Mononuclear cell (primary cell): ENCODE data around the gene SPATA2L. TPM values are rescaled to one million over a fixed set of nuclear protein-coding genes. Genes with fewer than 3 reads are reported as not detected.

Experiments
- H3K27me3 ChIP-seq: 2 replicates; pipeline ENCODE4 v1.6.0; 2011; ENCODE audit warnings: low read length, control low read depth; ENCODE audit not compliant: insufficient read depth
- H3K4me1 ChIP-seq: 2 replicates; pipeline ENCODE4 v1.5.1; 2011; ENCODE audit warnings: mild to moderate bottlenecking, low read length, control low read depth; ENCODE audit not compliant: insufficient read depth
- H3K4me3 ChIP-seq: 2 replicates; pipeline ENCODE4 v1.5.1; 2011; ENCODE audit warnings: mild to moderate bottlenecking, low read length, moderate library complexity
- H3K9me3 ChIP-seq: 2 replicates; pipeline ENCODE4 v1.5.1; 2011; ENCODE audit warnings: low read depth, mild to moderate bottlenecking, control low read depth, low read length
- total RNA-seq: library from RNA; depleted of rRNA; stranded (reverse); fragments of >200 nt; gene quantifications from one replicate; pipeline ENCODE4 v1.2.3, GENCODE V29; 2012

Gene SPATA2L
- 10.6 TPM for total RNA-seq

- H3K27me3 ChIP-seq, result no peaks in the 10 kb centered on the region
- H3K4me3 ChIP-seq, result peak within 1 kb of the TSS; percentile 52
- H3K9me3 ChIP-seq, result no peaks in the 10 kb centered on the region
- peaks cover 38% of the 10 kb centered on the region for H3K4me1 ChIP-seq
Observed at GRCh38 chr16:89701425-89702406, at the start of gene SPATA2L. Gene SPATA2L (minus strand): TSS chr16:89701705. CDS start chr16:89701232, 473 bp downstream.

- peaks cover 13% of the 10 kb centered on the region for H3K4me1 ChIP-seq
- H3K4me3 ChIP-seq, result no peak overlapping the region
- H3K27me3 ChIP-seq, result no peaks in the 10 kb centered on the region
- no peaks in the 10 kb centered on the region for H3K9me3 ChIP-seq
Observed at GRCh38 chr16:89749637-89750036, 48.1 kb upstream of the SPATA2L start.

- H3K4me3 ChIP-seq, result no peak overlapping the region
- H3K9me3 ChIP-seq, result no peaks in the 10 kb centered on the region
- H3K4me1 ChIP-seq, result peaks cover 13% of the 10 kb centered on the region
- no peaks in the 10 kb centered on the region for H3K27me3 ChIP-seq
Observed at GRCh38 chr16:89748921-89749320, 47.4 kb upstream of the SPATA2L start.

DNA sequence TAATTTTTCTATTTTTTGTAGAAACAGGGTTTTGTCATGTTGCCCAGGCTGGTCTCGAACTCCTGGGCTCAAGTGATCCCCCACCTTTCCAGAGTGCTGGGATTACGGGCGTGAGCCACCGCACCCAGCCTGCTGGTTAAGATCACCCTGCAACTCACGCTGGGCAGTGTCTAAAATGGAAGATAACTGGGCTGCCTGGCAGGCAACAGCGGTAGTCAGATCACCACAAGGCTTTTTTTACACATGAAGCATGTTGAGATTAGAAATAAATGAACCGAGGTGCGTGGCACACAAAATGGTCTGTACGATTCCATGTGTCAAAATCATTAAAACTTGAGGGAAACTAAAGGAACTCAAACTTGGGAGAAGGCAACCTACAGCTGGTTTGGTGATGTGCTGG, 46.6 kb upstream of the SPATA2L start:
- Histone ChIP-seq H3K9me3 (no peaks in the 10 kb centered on the region), H3K4me1 (peaks cover 13% of the 10 kb centered on the region), H3K27me3 (no peaks in the 10 kb centered on the region), H3K4me3 (no peak overlapping the region)

DNA sequence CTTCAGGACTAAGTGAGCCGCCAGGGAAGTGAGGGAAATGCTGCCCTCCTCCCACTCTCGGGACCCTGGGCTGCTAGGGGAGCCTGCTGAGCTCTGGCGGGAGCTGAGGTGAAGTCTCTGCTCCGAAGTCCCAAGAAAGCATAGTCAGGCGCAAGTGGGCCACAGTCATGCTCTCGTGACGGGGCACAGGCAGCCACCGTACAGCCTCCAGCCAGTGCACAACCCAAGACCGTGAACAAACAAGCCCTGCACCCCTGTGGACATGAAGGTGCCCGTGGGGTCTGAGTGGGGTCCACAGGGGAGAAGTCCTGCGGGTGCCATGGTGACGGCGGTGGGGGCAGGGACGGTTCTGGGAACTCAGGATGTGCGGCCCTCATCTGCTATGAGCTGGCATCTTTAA, 44.5 kb upstream of the SPATA2L start:
- Histone ChIP-seq H3K9me3 (no peaks in the 10 kb centered on the region), H3K4me3 (no peak overlapping the region), H3K4me1 (peaks cover 13% of the 10 kb centered on the region), H3K27me3 (no peaks in the 10 kb centered on the region)

DNA sequence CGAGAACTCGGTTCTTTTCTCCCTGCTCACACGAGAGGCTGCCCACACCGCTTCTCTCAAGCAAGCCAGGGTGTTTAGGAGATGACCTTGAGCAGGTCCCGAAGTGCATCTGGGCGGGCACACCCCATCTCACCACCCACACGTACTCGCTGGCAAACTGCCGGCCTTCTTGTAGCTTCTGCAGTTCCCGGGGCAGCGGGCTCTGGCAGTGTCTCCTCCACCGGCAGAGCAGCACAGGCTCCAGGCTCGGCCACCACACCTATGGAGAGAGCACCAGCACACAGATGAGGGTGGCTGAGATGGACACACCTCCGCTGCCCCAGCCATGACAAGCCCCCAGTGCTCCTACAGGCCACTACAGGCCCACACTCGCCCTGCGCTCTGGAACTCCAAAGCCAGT, 43.3 kb upstream of the SPATA2L start:
- peaks cover 9% of the 10 kb centered on the region for H3K4me1 ChIP-seq
- H3K27me3 ChIP-seq, result no peaks in the 10 kb centered on the region
- H3K4me3 ChIP-seq, result no peak overlapping the region
- H3K9me3 ChIP-seq, result no peaks in the 10 kb centered on the region

DNA sequence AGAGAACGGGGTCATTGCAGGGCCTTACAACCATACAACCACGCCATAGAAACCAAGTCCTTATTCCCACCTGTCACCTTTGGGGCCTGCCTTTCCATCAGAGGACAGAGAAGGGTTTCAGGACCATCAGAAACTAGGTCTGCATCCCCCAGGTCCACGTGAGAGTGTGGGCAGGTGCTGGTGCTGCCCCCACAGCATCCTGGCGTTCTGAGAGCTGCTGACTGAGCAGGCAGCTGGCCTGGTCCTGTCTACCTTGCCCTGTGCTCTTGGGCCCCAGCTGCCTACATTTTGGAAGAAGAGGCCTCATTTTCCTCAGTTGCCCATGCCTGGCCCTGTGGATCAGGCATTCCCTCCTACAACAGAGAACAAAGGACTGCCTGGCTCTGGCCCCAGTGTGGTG, 41.4 kb upstream of the SPATA2L start:
- H3K4me3 ChIP-seq, result no peak overlapping the region
- H3K4me1 ChIP-seq, result peaks cover 3% of the 10 kb centered on the region
- H3K27me3 ChIP-seq, result no peaks in the 10 kb centered on the region
- no peaks in the 10 kb centered on the region for H3K9me3 ChIP-seq

DNA sequence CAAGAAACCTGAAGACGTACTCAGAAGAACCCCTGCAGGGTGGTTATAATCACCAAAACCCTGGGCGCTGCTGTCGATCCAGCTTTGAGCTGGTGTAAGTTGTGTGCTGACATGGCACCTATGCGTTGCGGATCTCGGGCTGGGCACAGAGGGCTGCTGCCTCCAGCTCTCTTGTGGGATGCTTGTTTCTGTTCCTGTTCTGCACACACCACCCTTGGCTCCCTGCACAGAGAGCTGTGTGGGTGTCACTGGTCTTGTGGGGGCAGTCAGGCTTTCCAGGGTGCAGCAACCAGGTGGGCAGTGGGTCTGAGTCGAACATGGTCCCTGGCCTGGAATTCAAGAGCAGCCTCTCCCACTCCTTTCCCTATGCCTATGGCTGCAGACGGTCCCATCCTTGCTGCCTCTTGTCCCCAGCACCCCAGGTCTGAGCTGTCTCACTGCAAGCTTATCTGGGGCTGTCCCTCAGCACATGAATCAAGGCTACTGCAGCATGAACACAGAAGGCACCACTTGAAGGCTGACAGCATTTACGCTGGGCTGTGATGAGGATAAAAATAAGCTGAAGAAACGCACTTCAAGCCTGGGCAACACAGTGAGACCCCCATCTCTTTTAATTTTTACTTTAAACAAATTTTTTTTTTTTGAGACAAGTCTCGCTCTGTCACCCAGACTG, 40.0 kb upstream of the SPATA2L start:
- Histone ChIP-seq H3K27me3 (no peaks in the 10 kb centered on the region), H3K4me1 (peaks cover 17% of the 10 kb centered on the region), H3K9me3 (no peaks in the 10 kb centered on the region), H3K4me3 (no peak overlapping the region)

- Histone ChIP-seq H3K4me3 (no peak overlapping the region), H3K9me3 (no peaks in the 10 kb centered on the region), H3K27me3 (no peaks in the 10 kb centered on the region), H3K4me1 (peaks cover 28% of the 10 kb centered on the region)
Observed at GRCh38 chr16:89739383-89739782, 37.9 kb upstream of the SPATA2L start.

DNA sequence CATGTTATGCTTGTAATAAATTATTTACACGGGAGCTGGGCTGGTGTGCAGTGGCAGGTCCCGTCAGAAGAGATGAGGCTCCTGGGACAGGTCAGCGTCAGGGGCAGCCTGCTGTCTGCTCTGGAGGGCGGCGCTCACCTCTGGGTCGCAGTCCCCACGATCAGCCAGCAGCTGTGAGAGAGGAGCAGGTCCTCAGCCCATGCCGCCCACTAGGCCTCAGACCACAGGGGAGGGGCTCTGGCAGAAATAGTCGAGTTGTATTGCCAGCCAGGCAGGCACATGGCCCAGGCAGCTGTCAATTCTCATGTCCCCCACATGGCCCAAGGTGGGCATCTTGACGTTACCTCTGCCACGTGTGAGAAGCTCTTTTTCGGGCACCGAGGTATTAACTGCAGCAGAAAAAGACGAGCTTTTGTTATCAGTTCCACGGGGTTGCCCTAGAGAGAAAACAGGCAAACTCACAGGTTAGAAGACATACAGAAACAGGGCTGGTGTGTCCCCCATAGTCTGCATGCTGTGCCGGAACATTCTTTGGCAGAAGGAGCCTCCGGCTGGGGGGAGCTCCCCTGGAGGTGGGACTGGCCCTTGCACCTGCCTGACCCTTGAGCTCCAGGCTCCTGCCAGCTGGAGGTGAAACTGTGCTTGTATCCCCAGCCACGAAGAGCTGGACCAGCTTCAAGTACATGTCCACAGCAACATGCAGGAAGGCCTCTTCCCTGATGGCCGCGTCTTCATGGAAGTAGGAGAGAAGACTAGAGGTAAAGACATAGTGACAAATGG, 37.2 kb upstream of the SPATA2L start:
- Histone ChIP-seq H3K4me3 (no peak overlapping the region), H3K27me3 (no peaks in the 10 kb centered on the region), H3K9me3 (no peaks in the 10 kb centered on the region), H3K4me1 (peaks cover 32% of the 10 kb centered on the region)

DNA sequence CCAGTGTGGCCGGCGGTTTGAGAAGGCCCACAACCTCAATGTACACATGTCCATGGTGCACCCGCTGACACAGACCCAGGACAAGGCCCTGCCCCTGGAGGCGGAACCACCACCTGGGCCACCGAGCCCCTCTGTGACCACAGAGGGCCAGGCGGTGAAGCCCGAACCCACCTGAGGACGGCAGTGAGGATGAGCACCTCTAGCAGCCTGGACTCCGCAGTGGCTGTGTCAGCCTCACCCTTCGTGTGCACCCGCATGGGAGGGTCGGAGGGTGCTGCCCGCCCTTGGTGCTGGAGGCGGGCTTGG, 36.5 kb upstream of the SPATA2L start:
- H3K4me1 ChIP-seq, result peaks cover 32% of the 10 kb centered on the region
- no peak overlapping the region for H3K4me3 ChIP-seq

DNA sequence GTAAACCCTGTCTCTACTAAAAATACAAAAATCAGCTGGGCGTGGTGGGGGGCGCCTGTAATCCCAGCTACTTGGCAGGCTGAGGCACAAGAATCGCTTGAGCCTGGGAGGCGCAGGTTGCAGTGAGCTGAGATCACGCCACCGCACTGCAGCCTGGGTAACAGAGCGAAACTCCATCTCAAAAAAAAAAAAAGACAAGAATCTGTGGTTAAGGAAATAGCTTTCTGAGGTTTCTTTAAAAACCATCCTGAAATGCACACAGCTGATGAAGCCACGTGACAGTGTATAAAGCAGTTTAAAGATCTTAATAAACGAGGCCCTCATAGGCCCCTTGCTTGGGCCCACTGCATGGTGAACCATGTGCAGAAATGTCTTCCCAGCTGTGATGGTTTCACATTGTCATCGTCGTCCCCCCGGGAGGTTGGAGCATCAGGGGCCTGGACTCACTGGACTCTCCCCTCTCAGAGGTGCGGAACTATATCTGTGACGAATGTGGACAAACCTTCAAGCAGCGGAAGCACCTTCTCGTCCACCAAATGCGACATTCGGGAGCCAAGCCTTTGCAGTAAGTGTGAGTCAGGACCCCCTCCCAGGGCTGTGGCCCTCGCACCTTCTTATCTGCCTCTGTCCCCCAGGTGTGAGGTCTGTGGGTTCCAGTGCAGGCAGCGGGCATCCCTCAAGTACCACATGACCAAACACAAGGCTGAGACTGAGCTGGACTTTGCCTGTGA, 36.0 kb upstream of the SPATA2L start:
- H3K4me1 ChIP-seq, result peaks cover 32% of the 10 kb centered on the region
- no peak overlapping the region for H3K4me3 ChIP-seq
- no peaks in the 10 kb centered on the region for H3K27me3 ChIP-seq
- no peaks in the 10 kb centered on the region for H3K9me3 ChIP-seq

More for the DNA sequence above, 36.5 kb upstream of the SPATA2L start:
- Histone ChIP-seq H3K27me3 (no peaks in the 10 kb centered on the region), H3K9me3 (no peaks in the 10 kb centered on the region)

DNA sequence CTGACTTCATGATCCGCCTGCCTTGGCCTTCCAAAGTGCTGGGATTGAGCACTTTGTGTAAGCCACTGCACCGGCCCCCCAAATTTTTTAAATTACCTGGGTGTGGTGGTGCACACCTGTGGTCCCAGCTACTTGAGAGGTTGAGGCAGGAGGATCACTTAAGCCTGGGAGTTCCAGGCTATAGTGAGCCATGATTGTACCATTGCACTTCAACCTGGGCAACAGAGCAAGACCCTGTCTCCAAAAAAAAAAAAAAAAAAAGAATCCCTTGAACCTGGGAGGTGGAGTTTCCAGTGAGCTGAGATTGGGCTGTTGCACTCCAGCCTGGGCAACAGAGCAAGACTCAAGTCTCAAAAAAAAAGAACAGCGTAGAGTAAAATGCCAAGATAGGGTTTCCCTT, 35.0 kb upstream of the SPATA2L start:
- Histone ChIP-seq H3K9me3 (no peaks in the 10 kb centered on the region), H3K4me3 (no peak overlapping the region), H3K4me1 (peaks cover 32% of the 10 kb centered on the region), H3K27me3 (no peaks in the 10 kb centered on the region)

- H3K9me3 ChIP-seq, result no peaks in the 10 kb centered on the region
- H3K4me1 ChIP-seq, result peaks cover 32% of the 10 kb centered on the region
- H3K27me3 ChIP-seq, result no peaks in the 10 kb centered on the region
- H3K4me3 ChIP-seq, result no peak overlapping the region
Observed at GRCh38 chr16:89733792-89734191, 32.3 kb upstream of the SPATA2L start.
